OCI-M2 (cell line): ENCODE data around the gene ITK.
"Not testable (repeated sequence)": the region's sequence is repeated elsewhere in the genome, so short reads cannot be mapped to it uniquely, and the experiment has no call there.

Experiments used
- DNase-seq: peaks from one replicate; lab custom pipeline; 2025; ENCODE audit not compliant: unreplicated experiment; lab: John Stamatoyannopoulos, UW

Gene ITK

GRCh38 chr5:157205708-157206107, 25.1 kb downstream of the ITK start:
- no peak for DNase-seq

- DNase-seq: not testable (repeated sequence)
Measured at GRCh38 chr5:157210652-157211051, 30.0 kb downstream of the ITK start.

DNA sequence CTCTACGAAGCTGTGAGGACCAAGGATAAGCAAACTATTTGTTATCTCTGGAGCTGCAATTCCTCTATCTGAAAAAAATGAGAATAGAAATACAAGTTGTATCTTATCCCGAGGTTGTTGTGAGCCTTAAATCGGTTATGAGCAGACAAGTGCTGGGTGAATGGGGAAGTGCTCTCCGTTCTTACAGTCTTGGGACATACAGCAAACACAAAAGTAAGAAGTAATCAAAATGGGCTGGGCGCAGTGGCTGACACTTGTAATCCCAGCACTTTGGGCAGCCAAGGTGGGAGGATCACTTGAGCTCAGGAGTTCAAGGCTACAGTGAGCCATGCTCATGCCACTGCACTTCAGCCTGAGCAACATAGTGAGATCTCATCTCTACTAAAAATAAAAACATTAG, 31.7 kb downstream of the ITK start:
- DNase-seq: no peak

DNA sequence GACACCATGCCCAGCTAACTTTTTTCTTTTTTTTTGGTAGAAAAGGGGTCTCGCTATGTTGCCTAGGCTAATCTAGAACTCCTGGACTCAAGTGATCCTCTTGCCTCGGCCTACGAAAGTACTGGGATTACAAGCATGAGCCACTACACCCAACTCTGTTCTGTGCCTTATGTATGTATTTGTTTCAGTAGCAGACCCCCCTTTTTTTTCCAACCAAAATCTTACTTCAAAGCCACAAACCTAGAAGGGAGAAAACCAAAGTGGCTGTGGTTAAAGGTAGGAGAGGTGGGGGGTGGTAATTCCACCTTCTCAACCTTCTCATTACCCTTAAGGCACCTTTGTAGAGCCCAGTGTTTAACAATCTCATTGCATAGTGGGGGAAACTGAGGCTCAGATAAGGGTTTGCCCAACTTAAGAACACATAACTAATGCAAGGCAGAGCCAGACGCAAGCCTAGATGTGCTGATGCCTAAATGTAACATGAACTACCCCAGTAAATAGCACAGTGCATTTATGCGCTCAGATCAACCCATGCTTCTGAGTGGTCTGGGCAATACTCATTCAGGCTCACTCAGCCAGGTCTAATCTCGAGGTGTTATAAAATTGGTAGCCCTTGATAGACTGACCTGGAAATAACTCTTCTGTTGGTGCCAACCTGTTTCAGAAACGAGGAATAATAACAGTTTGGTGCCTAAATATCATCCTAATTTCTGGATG, 33.0 kb downstream of the ITK start:
- no peak for DNase-seq

GRCh38 chr5:157214415-157214814, 33.8 kb downstream of the ITK start:
- DNase-seq: no peak

- DNase-seq: no peak
Measured at GRCh38 chr5:157214861-157215513, 34.3 kb downstream of the ITK start.

DNA sequence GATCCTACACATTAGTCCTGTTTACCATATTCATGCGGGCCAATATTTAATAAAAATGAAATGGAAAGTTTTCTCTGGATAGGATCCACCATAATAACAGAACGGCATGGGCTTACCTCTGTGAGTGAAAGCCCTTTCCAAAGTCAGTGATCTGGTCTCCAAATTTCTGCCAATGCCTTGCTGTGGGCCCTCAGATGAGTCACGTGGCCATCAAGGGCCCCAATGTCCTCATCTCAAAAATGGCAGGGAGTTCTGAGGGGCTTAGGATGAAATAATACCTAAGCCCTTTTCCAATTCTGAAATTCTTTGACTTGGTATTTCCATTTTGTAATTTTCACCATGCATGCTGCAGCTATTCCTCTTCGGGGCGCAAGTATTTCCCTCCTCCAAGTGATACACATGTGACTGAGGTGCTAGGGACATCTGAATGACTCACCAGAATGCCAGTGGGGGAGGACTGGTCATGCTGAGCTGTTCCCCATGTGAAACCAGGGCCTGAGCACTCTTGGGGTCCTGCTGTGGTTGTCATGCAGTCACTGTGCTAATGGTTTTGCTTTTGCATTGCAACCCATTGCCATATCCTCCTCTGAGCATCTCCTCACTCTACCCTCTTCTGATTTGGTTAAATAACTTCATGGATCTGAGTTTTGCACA, 35.0 kb downstream of the ITK start:
- no peak for DNase-seq

DNA sequence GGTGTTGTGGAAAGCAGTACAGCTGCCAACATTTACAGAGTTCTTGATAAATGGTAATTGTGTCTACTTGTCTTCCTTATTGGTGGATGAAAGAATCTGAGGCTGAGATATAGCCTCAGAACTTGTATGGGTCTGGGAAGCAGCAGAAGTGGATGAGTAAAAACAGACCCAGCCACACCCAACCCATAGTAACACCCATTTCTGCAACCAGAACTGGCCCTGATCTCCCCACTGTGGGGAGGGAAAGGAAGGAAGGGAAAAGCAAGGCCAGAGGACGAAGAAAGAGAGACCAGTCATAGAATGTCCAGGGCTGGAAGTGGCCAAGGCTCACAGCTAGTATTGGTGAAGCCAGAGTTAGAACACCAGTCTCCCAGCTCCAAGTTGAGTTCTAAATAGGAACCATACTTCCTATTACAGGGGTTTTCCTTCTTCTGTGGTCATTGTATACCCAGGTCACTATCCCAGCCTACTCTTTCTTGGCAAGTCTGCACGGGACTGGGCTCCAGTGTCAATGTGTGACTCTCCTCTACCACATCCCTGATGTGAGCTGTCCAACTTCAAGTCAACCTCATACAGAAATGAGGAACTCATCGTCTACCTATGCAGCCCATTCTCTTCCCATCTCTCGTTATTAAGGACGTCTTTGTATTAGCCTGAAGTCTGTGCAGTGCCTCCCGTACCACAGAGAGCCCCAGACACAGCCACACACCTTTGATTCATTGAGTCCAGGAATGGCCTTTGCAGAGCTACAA, 35.9 kb downstream of the ITK start:
- DNase-seq: no peak

DNA sequence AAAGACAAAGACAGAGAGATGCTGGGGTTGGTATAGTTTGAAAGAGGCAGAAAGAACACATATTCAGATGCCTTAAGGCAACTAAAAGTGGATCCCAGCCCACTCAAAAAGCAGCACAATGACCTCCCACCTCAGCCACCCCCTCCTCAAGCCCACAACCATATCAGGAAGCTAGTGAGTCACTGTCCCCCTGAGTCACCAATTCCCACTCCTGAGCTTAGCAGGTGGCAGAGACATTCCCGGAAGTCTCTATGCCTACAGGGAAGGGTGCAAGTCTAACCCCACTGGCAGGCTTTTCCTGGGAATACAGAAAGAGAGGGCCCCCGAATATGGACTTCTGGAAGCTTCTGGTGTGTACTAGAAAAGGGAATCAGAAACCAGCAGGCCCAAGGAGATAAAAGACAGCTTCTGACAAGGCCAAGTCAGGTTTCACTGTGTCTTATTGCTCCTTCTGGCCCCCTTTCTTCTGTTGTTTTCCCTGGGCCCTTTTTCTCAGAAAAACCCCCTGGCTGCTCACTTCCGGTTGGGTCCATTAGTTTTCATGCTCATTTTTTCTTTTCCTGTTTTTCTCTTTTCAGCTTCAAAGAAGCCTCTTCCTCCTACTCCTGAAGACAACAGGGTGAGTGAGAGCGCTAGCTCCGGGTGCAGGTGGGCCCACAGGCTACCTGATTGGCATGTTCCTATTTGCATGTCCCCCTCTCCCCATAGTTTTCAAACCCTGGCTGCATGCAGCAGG, 36.8 kb downstream of the ITK start:
- no peak for DNase-seq

DNA sequence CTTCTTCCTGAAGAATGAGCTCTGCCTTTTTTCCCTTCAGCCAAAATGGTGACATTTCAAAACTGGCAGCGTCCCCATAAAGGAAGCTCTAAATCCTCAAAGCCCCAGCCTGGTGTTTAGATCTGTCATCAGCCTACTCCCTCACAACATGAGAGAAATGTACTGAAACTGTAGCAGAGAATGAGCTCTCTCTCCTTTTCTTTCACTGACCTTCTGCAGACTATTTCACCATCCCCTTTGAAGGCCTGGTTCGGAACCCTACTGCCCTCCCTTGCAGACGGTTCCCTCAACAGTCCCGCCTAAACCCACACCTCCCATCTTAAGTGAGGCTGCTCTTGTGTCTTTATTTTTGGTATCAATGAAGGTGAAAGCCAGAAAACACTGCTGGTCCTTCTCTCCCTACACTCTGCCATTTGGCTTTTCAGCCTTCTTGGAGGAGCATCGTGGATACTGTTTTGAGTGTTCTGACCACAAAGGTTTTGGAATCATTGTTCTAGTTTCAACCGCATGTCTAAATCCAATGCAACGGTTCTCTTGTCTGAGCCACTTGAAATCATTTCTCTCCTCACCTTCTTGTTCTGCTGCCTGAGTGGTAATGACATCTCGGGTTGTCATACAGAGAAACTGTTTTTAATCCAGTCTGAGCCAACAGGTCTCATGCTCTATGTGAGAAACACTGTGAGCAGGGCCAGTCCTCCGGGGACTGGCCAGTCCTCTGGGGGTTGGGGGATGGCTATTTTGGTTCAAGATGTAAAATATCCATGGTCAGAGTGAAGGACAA, 39.0 kb downstream of the ITK start:
- DNase-seq: no peak

DNA sequence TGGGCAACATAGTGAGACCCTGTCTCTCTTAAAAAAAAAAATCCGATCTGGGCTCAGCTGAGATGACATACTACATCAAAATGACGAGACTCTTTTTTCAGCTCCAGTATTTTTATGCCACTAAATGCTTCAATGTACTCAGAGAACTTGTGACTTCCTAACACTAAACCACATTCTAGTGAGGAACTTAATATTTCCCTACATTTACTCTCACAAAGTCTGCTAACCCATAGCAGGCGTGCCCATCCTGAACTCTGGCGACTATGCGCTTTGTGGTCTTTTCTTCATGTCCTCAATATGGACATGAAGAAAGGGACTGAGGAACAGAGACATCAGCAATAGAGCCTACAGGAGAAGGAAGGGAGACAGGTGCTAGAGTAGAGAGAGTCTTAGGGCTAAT, 41.3 kb downstream of the ITK start:
- DNase-seq: no peak

GRCh38 chr5:157222506-157223230, 42.0 kb downstream of the ITK start:
- no peak for DNase-seq

- DNase-seq: no peak
Measured at GRCh38 chr5:157225469-157226422, 45.1 kb downstream of the ITK start.

- no peak for DNase-seq
Measured at GRCh38 chr5:157230610-157231009, 50.0 kb downstream of the ITK start.

GRCh38 chr5:157232706-157233105, 52.1 kb downstream of the ITK start:
- DNase-seq: no peak

DNA sequence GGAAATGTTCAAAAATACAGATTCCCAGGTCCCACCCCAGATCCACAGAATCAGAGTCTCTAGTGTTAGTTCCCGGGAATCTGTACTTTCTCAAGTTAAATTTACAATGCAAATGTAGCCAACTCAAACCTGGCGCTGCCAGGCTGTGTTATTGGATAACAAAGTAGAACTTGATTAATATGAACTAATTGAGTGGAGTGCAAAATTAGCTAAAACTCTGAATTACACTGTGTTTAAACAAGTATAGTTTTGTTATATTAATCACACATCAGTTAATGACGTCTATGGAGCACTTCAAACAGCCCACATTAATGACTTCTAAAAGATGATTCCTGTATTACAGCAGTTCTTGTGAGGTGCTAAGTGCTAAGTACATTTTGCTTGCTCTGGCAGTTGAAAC, 52.9 kb downstream of the ITK start:
- no peak for DNase-seq

- no peak for DNase-seq
Measured at GRCh38 chr5:157236423-157236822, 55.8 kb downstream of the ITK start.

DNA sequence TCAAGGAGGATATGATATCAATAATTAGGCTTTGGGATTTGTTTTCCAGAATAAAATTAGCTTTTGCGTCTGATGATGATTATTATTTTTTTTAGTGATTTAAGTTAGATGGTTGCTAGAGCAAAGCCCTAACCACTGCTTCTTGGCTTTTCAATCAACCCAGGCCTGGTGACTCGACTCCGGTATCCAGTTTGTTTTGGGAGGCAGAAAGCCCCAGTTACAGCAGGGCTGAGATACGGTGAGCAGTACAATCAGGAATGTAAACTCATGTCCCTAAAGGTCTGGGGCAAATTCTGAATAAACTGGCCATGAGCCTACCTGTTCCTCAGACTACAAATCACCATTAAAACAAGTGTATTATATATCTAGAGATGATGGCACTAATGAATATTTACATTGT, 60.8 kb downstream of the ITK start:
- DNase-seq: no peak
